ENCODE results near the gene PLPPR1.

PLPPR1 gene

GRCh38 chr9:101047848-101048397, 19.4 kb downstream of the PLPPR1 start:
- in situ Hi-C loops (cut with MboI; ENCODE audit: low sequenced_read_pairs): no loop called here

- in situ Hi-C loops (cut with MboI; ENCODE audit: low sequenced_read_pairs): no loop called here
These were observed 22.1 kb downstream of the PLPPR1 start for GRCh38 chr9:101050650-101051049.

- in situ Hi-C loops (cut with MboI; ENCODE audit: low sequenced_read_pairs): no loop called here
These were observed 26.1 kb downstream of the PLPPR1 start for GRCh38 chr9:101054657-101055056.

GRCh38 chr9:101055516-101055915, 27.0 kb downstream of the PLPPR1 start:
- in situ Hi-C loops (cut with MboI; ENCODE audit: low sequenced_read_pairs): no loop called here

GRCh38 chr9:101062686-101063085, 34.2 kb downstream of the PLPPR1 start:
- in situ Hi-C loops (cut with MboI; ENCODE audit: low sequenced_read_pairs): no loop called here

- in situ Hi-C loops (cut with MboI; ENCODE audit: low sequenced_read_pairs): no loop called here
These were observed 34.7 kb downstream of the PLPPR1 start for GRCh38 chr9:101063192-101063591.

- in situ Hi-C loops (cut with MboI; ENCODE audit: low sequenced_read_pairs): no loop called here
These were observed 35.7 kb downstream of the PLPPR1 start for GRCh38 chr9:101064206-101064605.

- in situ Hi-C loops (cut with MboI; ENCODE audit: low sequenced_read_pairs): no loop called here
These were observed 37.4 kb downstream of the PLPPR1 start for GRCh38 chr9:101065930-101066329.

- in situ Hi-C loops (cut with MboI; ENCODE audit: low sequenced_read_pairs): no loop called here
These were observed 40.2 kb downstream of the PLPPR1 start for GRCh38 chr9:101068696-101069095.

- in situ Hi-C loops (cut with MboI; ENCODE audit: low sequenced_read_pairs): no loop called here
These were observed 43.7 kb downstream of the PLPPR1 start for GRCh38 chr9:101072259-101072658.

GRCh38 chr9:101073122-101073521, 44.6 kb downstream of the PLPPR1 start:
- in situ Hi-C loops (cut with MboI; ENCODE audit: low sequenced_read_pairs): no loop called here

- in situ Hi-C loops (cut with MboI; ENCODE audit: low sequenced_read_pairs): no loop called here
These were observed 53.1 kb downstream of the PLPPR1 start for GRCh38 chr9:101081641-101082040.

GRCh38 chr9:101083448-101084202, 55.1 kb downstream of the PLPPR1 start:
- in situ Hi-C loops (cut with MboI; ENCODE audit: low sequenced_read_pairs): no loop called here

GRCh38 chr9:101087426-101087825, 58.9 kb downstream of the PLPPR1 start:
- in situ Hi-C loops (cut with MboI; ENCODE audit: low sequenced_read_pairs): no loop called here

- in situ Hi-C loops (cut with MboI; ENCODE audit: low sequenced_read_pairs): no loop called here
These were observed 64.4 kb downstream of the PLPPR1 start for GRCh38 chr9:101092922-101093321.

GRCh38 chr9:101093620-101094019, 65.1 kb downstream of the PLPPR1 start:
- in situ Hi-C loops (cut with MboI; ENCODE audit: low sequenced_read_pairs): no loop called here

- in situ Hi-C loops (cut with MboI; ENCODE audit: low sequenced_read_pairs): no loop called here
These were observed 66.2 kb downstream of the PLPPR1 start for GRCh38 chr9:101094686-101095085.

- in situ Hi-C loops (cut with MboI; ENCODE audit: low sequenced_read_pairs): no loop called here
These were observed 68.7 kb downstream of the PLPPR1 start for GRCh38 chr9:101097210-101097609.

- in situ Hi-C loops (cut with MboI; ENCODE audit: low sequenced_read_pairs): no loop called here
These were observed 69.9 kb downstream of the PLPPR1 start for GRCh38 chr9:101098392-101098791.

GRCh38 chr9:101114317-101114716, 85.8 kb downstream of the PLPPR1 start:
- in situ Hi-C loops (cut with MboI; ENCODE audit: low sequenced_read_pairs): no loop called here

GRCh38 chr9:101115102-101115501, 86.6 kb downstream of the PLPPR1 start:
- in situ Hi-C loops (cut with MboI; ENCODE audit: low sequenced_read_pairs): no loop called here

- in situ Hi-C loops (cut with MboI; ENCODE audit: low sequenced_read_pairs): no loop called here
These were observed 88.6 kb downstream of the PLPPR1 start for GRCh38 chr9:101117161-101117560.
